H1 (cell line): Measurements from ENCODE around the gene WDR90. TPM values are rescaled to one million over a fixed set of nuclear protein-coding genes. Genes with fewer than 3 reads are reported as not detected.

Source experiments
- ASH2L ChIP-seq: fragments of 200-600, 300-600 bp; sonication (generic); IDR thresholded peaks from one replicate; pipeline ENCODE4 v1.7.1; 2017; ENCODE audit warnings: low read length
- BACH1 ChIP-seq: IDR thresholded peaks from 2 replicates; pipeline ENCODE4 v1.6.1; 2012; ENCODE audit warnings: low read length, improper control_type of control experiment
- CHD1 ChIP-seq: IDR thresholded peaks from 2 replicates; pipeline ENCODE4 v1.6.1; 2012; ENCODE audit warnings: low read depth, low read length, improper control_type of control experiment
- CREB1 ChIP-seq: IDR thresholded peaks from 2 replicates; pipeline ENCODE4 v1.6.1; 2012; ENCODE audit warnings: inconsistent platforms
- CTBP2 ChIP-seq: IDR thresholded peaks from 2 replicates; pipeline ENCODE4 v1.7.0; 2011; ENCODE audit warnings: borderline replicate concordance, mild to moderate bottlenecking, moderate library complexity, mixed read lengths, low read length; ENCODE audit not compliant: insufficient read depth, insufficient read length
- CTCF ChIP-seq, 3 experiments: IDR thresholded peaks; 1 replicate in 2 of 3; 2 replicates in 1 of 3; pipeline versions ENCODE4 v1.5.1 to v1.6.1; 2011; ENCODE audit warnings: low read length in 3 of 3, mild to moderate bottlenecking in 3 of 3, inconsistent platforms in 2 of 3, low read depth in 1 of 3, moderate library complexity in 1 of 3; ENCODE audit not compliant: insufficient read depth in 1 of 3; ENCODE audit errors: control extremely low read depth in 1 of 3
- EGR1 ChIP-seq: IDR thresholded peaks from 2 replicates; pipeline ENCODE4 v1.6.1; 2011; ENCODE audit warnings: low read depth, low read length, borderline replicate concordance
- HDAC6 ChIP-seq: IDR thresholded peaks from one replicate; pipeline ENCODE4 v1.7.1; 2012; ENCODE audit warnings: low read depth, mild to moderate bottlenecking, inconsistent platforms, low read length, moderate library complexity
- JUND ChIP-seq: IDR thresholded peaks from 2 replicates; pipeline ENCODE4 v1.6.1; 2011; ENCODE audit warnings: mild to moderate bottlenecking, improper control_type of control experiment, low read length
- KDM4A ChIP-seq: IDR thresholded peaks from one replicate; pipeline ENCODE4 v1.7.1; 2012; ENCODE audit warnings: low read depth, mild to moderate bottlenecking, moderate library complexity, low read length, inconsistent platforms; ENCODE audit not compliant: severe bottlenecking
- KDM5A ChIP-seq: fragments of 200-600 bp; IDR thresholded peaks from 2 replicates; pipeline ENCODE4 v1.7.1; 2012; ENCODE audit warnings: mild to moderate bottlenecking, low read length, inconsistent platforms, mixed read lengths
- NRF1 ChIP-seq: IDR thresholded peaks from 2 replicates; pipeline ENCODE4 v1.6.1; 2011; ENCODE audit warnings: mild to moderate bottlenecking, low read depth, low read length, improper control_type of control experiment
- POLR2A ChIP-seq, 2 experiments: IDR thresholded peaks; 1 replicate in 1 of 2; 2 replicates in 1 of 2; pipeline ENCODE4 v1.6.1; 2011; ENCODE audit warnings: low read depth in 2 of 2, low read length in 2 of 2, mild to moderate bottlenecking in 2 of 2; ENCODE audit errors: control extremely low read depth in 1 of 2
- POLR2AphosphoS5 ChIP-seq: IDR thresholded peaks from 2 replicates; pipeline ENCODE4 v1.6.1; 2011; ENCODE audit warnings: low read depth, low read length
- RFX5 ChIP-seq: IDR thresholded peaks from 2 replicates; pipeline ENCODE4 v1.6.1; 2011; ENCODE audit warnings: low read depth, low read length, improper control_type of control experiment, borderline replicate concordance
- RNF2 ChIP-seq: fragments of 200-900, 300-1000 bp; sonication (generic); IDR thresholded peaks from 2 replicates; pipeline ENCODE4 v1.7.1; 2016; ENCODE audit warnings: borderline replicate concordance, low read depth, mild to moderate bottlenecking, antibody characterized with exemption, low read length; ENCODE audit not compliant: poor library complexity, severe bottlenecking; ENCODE audit errors: missing control alignments
- SIN3A ChIP-seq, 2 experiments: IDR thresholded peaks in 1 of 2; conservative IDR thresholded peaks in 1 of 2; 2 replicates each; pipeline ENCODE4 v1.6.1; 2011 to 2012; ENCODE audit warnings: low read length in 2 of 2, improper control_type of control experiment in 1 of 2, low read depth in 1 of 2, mild to moderate bottlenecking in 1 of 2
- SP2 ChIP-seq: IDR thresholded peaks from 2 replicates; pipeline ENCODE4 v1.6.1; 2012; ENCODE audit warnings: mild to moderate bottlenecking, low read length, inconsistent platforms
- SRF ChIP-seq: IDR thresholded peaks from 2 replicates; pipeline ENCODE4 v1.6.1; 2011; ENCODE audit warnings: mild to moderate bottlenecking, low read depth, low read length, moderate library complexity
- TAF1 ChIP-seq: IDR thresholded peaks from 2 replicates; pipeline ENCODE4 v1.6.1; 2011; ENCODE audit warnings: mild to moderate bottlenecking, low read depth, low read length
- YY1 ChIP-seq: IDR thresholded peaks from 2 replicates; pipeline ENCODE4 v1.6.1; 2011; ENCODE audit warnings: low read depth, mild to moderate bottlenecking, low read length
- polyA plus RNA-seq, 7 experiments: library from polyadenylated mRNA; depleted of rRNA in 3 of 7; stranded (reverse) in 5 of 7; unstranded in 2 of 7; fragments of >200 nt in 5 of 7; fragments of 200-250 nt in 2 of 7; gene quantifications; 1 replicate in 5 of 7; 2 replicates in 1 of 7; 4 replicates in 1 of 7; pipeline versions ENCODE4 v1.2.1 to v1.2.3, GENCODE V29; 2011 to 2013; ENCODE audit warnings: missing spikeins in 2 of 7, mixed read lengths in 2 of 7
- total RNA-seq: library from RNA; stranded (reverse); fragmentation: NEBNext Ultra II Directional; extraction: Animal tissue kit (Norgen Biotek cat#: 25700); gene quantifications from 2 replicates; pipeline ENCODE4 v1.2.1, GENCODE V29; 2021
- TF ChIP-seq, protein P1 (sequence below): IDR thresholded peaks from 2 replicates; pipeline ENCODE4 v1.6.1; 2011; ENCODE audit warnings: low read depth, mild to moderate bottlenecking, low read length; ENCODE audit not compliant: insufficient read depth

WDR90 gene
- total and polyA plus RNA-seq, 2 of the 8 experiments (the other 6 are each of a cell fraction or from before 2014, with no cell fraction given), result 24.0 to 47.2 TPM

- TF ChIP-seq CTBP2, result no peak
- TF ChIP-seq YY1, result peak; percentile 98
- peak; percentile 58 for TF ChIP-seq KDM4A
- TF ChIP-seq SIN3A (conservative IDR thresholded peaks at IDR 0.05 in 1 of 2, IDR thresholded peaks at IDR 0.05 in 1 of 2; ENCODE audit: low read depth in 1 of 2, low read length in 2 of 2), result peak; percentile 94 to 99
- peak; percentile 59 for TF ChIP-seq ASH2L
- TF ChIP-seq SP2, result no peak
- no peak for TF ChIP-seq HDAC6
- no peak for TF ChIP-seq CHD1
- peak; percentile 66 for TF ChIP-seq EGR1
- TF ChIP-seq RNF2, result no peak
- no peak for TF ChIP-seq NRF1
- no peak for TF ChIP-seq SRF
- TF ChIP-seq JUND, result no peak
- TF ChIP-seq KDM5A, result 0 out of 2 replicates have a peak, but pooled peaks have one; percentile 43
- TF ChIP-seq TAF1, result 0 out of 2 replicates have a peak, but pooled peaks have one; percentile 52
- TF ChIP-seq POLR2AphosphoS5, result peak; percentile 22; the same call in 1 of the 2 replicates
- TF ChIP-seq CREB1, result peak; percentile 85
- no peak for TF ChIP-seq CTCF (IDR thresholded peaks at IDR 0.05; ENCODE audit: control extremely low read depth in 1 of 3, insufficient read depth in 1 of 3, low read depth in 1 of 3, low read length in 3 of 3)
- TF ChIP-seq, protein P1, sequence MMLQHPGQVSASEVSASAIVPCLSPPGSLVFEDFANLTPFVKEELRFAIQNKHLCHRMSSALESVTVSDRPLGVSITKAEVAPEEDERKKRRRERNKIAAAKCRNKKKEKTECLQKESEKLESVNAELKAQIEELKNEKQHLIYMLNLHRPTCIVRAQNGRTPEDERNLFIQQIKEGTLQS, result peak; percentile 79
- peak in 1 of 2 experiments; percentile 49; a peak in 1 of 3 replicates for TF ChIP-seq POLR2A (IDR thresholded peaks at IDR 0.05; ENCODE audit: control extremely low read depth in 1 of 2, low read depth in 2 of 2, low read length in 2 of 2)
- TF ChIP-seq BACH1, result no peak
- TF ChIP-seq RFX5, result no peak
Measured at GRCh38 chr16:648781-649589, at the start of gene WDR90 (continued).
